HG03039 (cell line): ENCODE results near the gene F3.

Experiments used
- ATAC-seq: cut with Tn5 transposase; IDR thresholded peaks from one replicate; pipeline ENCODE4 v1.9.1; 2021; ENCODE audit warnings: mild to moderate bottlenecking, moderate library complexity; ENCODE audit not compliant: unreplicated experiment

Gene F3

DNA sequence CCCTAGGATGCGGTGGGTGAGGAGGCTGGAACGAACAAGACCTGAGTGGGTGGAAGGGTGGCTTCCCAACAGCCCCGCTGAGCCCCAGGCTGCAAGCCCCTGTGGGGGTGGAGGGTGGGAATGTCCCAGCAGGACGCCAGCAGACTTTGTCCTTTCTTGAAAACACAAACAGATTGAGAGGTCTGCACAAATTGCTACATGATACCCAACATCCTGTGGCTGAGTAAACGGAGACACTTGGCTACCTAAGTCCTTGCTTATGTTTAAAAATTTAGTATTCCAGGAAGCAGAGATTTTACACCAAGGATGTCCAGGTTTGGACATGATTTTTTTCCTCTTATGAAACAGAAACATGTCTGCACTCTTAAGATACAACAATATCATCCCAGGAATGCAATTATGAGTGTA, 11.8 kb upstream of the F3 start:
- no peak for ATAC-seq

DNA sequence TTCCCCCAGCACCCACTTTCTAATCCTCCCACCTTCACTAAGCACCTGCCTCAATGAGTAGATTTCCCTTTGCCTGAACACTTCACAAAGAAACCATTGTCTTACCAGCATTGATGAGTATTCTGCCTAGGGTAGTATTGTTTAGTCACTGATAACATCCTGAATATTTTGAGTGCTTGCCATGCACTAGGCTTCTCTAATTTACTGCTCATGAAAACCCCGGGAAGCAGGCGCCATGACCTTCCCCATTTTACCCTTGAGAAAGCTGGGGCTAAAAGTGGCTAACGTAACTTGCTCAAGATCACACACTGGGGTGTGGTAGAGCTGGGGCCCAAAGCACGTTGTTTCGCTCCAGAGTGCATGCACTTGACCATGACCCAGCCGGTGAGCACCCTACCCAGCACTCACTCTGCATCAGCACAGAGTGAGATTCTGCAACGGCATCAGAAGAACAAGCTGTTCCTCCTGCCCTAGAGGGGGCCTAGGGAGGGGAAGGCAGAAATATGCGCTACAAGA, 10.6 kb upstream of the F3 start:
- ATAC-seq, result no peak

DNA sequence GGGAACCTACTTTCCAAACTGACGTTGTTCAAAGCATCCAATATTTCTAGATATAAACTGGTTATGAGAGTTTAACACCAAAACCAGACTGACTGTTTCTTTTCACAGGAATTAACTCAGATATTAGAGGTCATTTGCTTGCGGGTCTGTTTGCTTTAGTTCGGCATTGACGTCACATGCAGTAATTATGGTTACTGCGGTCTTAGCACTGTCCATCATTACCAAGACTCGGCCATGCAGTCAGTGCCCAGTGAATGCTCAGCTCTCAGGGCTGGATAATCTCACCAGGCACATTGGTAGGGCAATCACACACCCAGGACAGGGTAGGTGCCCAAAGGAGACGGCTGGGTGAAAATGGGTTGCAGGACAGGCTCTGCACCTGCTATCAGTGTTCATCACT, 9.9 kb upstream of the F3 start:
- no peak for ATAC-seq

DNA sequence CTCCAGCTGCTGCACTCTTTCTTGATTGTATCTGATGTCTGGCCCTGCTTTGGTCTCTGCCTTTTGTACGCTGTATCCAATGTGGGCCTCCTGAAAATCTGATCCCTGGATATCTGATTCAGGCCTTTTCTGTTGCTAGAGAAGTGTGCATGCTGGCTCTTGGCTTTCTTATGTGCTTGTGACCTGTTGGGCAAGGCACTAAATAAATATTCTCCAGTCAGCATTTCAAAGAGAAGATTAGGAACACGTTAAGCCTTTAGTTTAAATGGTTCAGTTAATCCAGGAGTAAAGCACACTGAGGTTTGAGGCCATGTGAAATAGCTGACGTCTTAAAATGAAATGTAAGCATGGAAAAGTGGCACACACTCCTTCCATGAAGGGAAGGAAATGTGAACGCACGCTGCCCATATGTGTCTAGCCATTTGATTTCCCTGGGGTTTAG, 9.3 kb upstream of the F3 start:
- ATAC-seq, result no peak

DNA sequence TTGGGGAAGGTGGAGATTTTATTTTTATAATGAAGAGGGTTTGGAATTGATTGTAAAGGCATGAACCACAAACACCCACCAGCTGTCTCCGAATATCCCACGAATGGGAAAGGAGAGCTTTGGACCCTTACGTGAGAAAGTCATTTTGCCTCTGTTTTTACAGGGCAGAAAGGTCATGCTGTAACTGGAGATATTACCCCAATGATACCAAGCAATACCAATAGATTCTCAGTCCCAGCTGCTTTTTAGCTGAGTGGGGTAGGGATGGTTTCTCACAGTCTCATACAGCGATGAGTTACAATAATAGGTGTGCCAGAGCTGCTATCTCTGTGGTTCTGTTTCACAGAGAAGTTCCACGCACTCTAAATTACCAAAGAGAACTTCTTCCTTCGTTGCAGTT, 8.8 kb upstream of the F3 start:
- no peak for ATAC-seq

DNA sequence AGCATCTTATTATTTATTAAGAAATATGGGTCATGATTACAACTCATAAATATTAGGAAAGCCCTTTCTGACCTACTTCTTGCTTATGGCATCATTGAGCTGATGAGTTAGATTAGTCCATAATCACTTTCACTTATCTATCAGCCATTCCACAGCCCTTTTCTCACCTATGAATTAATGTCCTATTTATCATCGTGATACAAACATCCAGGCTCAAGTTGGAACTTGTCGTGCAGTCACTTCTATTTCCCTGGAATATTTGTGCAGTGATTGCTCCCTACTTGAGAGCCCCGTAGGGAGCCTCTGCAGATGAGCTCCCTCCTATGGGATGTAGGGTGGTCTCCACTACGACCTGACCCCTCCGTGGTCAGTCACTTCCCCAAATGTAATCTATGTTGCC, 8.1 kb upstream of the F3 start:
- ATAC-seq, result no peak

DNA sequence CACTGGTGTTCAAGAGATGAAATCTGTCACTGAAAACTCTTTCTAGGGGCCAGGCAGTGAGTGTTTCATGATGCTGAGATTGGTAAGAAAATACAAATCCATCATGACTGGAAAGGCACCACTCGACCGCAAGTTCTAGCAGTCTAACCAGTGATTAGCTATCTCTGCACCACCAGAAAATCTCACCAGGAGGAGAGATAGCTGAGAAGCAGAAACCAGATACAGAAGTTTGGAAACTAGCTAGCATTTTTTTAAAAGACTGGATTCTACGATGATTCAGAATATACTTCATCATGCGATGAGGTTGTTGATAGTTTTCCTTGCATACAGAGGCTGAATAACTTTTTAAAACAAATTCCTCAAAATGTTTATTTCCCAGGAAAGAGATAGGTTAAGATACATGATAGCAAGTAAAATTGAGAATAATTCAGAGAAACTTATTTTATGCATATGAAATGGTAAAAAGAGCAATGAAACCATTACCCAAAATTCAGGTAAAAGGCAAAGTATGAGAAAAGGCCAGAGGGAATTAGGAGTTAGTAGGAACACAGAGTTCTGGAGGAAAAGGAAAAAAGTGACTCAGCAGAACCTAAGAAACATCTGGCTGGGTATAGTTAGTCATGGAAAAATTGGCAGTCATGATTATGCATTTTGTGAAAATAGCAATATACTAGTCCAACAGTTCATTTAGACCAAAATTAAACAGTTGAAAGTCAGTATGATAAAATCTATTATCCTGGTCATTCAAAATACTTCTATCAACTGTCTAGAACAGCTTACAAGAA, 3.3 kb upstream of the F3 start:
- no peak for ATAC-seq

DNA sequence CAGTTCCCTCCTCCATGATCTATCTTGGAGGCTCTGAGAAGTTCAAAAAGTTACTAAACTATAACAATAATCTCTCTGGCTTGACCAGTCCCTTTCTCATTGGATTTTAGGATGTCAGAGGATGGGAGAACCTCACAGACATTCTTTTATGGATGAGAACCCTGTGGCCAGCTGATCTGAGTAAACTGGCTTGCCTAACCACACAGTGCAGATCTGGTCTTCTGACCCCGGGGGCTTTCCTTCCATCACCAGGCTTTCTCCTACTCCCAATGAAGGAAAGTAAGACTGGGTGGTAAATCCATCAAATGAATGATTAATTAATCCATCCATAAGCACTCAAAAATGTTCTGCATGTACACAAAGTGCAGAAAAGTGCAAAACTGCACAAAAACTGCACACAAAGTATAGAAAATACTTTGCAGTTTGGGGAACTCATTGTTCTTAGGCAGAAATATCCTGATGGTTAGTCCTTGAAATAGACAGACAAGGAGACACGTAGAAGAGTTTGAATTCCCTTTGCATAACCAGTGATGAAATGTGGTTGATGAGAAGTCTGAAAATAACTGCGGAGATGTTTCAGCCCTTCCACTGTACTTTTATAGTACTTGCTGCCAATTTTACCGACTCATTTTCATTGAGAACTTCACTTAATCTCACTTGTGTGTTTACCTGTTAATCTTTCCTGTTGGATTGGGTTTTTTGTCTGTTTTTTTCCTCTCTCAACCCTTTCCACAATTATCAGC, 2.5 kb upstream of the F3 start:
- ATAC-seq, result no peak

DNA sequence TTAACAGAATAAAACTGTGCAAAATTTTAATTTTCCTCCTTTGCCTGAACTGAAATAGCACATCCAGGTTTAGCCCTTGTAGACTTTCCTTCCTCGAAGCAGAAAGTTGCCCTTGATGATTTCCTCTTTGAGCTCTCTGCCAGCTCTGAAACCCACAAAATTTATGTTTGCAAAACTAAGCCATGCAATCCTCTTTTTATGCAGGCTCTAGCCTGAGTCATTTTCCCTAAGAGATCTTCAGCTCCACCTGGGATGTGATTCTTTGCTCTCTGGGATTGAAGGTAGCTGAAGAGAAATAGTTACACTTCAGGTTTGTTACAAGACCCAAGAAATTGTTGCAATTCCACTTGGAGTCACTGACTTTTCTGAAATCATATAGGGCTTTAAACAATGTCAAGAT, 1.4 kb upstream of the F3 start:
- ATAC-seq, result no peak

DNA sequence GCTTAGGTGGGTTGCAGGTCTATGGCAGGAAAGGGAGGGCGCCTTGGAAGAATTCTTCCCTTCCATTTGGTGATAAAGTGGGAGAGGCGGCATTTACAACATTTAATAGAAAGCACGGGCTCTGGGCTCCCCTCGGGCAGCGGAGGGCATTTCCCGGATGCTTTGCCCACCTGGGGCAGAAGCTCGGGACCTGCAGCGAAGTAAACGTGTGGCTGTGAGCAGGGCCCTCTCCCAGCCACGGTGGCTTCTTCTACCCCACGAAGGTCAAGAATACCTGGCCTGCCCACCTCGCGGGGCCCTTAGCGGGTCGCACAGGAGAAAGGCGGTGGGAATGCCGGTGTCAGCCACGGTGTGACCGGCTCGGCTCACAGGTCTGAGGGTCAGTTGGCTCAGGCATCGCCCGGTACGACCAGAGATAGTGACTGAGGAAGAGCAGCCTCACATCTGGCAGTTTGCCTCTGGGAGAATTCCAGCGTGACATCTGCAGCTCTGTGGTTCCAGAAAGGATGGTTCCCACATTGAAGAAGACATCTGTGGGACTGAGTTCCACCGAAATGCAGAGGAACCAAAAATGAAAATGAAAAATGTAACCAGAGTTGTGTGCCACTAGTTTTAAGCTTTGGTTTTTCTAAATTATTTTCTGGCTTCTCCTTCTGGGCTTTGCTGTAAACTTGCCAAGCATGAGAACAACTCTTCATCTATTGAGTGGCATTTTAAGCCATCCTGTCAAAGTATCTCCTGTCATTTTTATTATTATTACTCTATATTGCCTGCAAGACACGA, 720 bp upstream of the F3 start:
- no peak for ATAC-seq

DNA sequence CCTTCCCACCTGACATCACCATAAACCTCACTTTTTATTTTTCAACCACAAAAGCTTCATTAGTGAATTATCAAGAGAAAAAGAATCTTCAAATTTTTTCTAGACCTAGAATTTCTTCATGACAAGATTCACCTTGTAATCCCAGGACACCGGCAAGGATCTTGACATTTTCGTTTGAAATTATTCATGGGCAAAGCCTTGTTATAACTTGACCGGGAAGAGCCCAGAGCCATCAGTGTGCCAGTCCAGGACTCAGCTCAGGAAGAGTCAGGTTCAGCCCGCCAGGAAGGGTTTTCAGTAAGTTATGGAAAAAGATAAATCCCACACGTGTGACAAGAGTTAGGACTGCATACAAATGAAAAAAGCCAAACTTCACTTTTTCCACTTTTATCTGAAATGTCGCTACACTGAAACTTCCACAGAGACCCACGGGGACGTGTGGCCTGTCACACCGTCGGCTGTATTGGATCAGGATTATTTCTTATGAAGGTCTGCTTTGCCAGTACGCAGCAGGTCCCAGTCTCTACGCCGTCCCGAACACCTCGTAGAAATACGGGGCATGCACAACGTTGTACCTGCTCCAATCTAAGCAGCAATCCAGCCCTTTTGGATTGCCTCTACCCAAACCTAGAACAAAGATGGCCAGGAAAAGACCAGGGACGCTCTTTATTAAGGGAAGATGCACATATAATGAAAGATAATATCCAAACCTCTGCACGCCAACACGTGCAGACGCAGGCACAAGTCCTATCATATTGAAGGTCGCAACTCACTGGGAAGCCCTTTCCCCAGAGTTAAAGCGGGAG, 916 bp downstream of the F3 start:
- ATAC-seq, result no peak

DNA sequence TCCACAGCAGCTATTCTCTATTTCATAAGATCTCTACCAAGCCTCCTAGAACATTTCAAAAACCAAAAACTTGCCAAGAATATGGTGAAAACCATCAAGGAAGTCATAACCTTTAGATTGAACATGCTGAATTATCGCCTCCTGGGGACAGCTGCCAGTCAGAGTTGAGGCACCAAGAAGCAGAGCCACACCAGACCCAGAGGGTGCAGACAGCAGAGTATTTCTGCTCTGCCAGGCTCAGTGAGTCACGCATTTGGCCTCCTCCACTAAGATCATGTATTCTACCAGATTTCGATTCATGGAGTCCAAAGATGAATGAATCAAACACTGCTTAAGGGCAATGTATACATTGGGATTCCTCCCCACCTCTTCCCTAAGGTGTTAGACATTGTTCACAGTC, 2.1 kb downstream of the F3 start:
- ATAC-seq, result no peak

DNA sequence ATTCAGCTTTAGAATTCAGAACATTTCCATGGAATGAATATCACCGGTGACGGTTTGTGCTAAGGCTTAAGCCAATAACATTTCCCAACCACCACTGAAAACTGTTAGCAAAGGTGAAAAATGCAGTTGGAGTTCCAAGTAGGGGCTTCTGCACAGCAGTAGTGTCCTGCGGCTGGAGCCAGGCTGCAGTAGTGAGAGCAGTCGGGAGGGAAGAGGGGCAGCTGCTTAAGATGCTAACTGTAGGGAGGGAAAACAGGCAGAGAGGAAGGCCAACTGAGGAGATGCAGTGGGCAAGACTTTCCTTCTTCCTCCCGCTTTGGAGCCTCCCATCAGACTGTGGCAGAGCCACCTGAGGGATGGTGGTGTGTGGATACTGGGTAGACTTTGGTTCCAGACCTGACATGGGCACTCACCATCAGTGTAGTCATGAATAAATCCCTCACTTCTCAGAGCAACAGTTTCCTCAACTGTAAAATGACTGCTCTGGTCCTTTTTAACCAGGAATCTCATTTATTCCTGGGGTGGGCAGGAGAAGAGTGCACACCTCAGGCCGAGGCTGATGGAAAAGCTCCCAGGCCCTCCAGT, 3.2 kb downstream of the F3 start:
- no peak for ATAC-seq

DNA sequence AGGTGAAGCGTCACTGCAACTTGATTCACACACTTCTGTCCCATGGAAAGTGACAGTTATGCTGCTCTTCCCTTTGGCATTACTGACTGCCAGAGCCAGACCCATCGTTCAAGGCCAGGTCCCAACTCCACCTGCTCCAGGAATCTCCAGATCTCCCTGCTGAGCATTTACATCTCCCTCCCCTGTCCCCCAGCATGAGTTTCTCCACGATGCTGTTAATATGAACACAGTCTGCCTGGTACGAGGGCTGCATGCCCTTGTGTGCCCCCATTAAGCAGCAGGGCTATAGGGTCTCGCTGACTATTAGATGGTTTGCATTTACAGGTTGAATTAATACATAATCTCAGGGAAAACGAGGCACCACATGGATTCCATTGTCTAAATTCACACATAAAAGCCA, 4.3 kb downstream of the F3 start:
- no peak for ATAC-seq

DNA sequence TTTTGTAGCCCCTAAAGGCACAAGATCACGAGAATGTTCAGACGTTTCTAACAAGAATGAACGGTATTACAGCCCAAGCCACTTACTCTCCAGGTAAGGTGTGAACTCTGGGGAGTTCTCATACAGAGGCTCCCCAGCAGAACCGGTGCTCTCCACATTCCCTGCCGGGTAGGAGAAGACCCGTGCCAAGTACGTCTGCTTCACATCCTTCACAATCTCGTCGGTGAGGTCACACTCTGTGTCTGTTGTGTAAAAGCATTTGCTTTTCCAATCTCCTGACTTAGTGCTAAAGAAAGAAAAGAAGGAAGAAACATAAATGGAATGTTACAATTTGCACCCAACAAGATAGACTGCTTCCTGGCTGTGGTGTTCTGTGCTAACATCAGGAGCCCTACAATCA, 5.7 kb downstream of the F3 start:
- no peak for ATAC-seq

DNA sequence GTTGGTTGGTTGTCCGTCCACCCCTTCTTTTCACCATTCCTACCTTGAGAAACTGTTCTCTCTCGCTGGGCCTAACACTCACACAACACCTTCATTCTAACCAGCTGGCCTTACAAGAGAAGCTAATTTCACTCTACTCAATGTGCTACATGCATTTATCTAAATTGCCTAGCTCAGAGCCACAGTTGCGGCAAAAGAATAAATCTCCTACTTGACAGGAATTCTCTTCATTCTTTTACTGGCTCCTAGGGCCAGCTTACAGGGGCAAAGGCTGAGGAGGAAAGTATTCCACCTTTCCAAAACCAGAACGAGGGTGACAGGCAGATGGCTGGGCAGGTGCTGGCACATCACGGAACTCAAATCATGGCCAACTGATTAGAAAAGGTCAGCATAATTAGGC, 6.5 kb downstream of the F3 start:
- no peak for ATAC-seq

DNA sequence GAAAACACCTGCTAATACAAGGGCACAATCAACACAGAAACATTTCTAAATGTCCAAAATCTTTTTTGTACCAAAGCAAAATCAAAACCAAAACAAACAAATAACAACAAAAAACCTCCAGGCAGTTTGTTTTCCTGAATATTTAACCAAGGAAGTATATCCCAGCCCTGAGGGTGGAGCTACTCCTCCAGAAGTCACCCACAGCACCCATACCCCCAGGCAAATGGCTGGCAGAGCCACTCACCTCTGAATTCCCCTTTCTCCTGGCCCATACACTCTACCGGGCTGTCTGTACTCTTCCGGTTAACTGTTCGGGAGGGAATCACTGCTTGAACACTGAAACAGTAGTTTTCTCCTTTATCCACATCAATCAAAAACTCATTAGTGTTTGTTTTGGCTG, 9.5 kb downstream of the F3 start:
- no peak for ATAC-seq

DNA sequence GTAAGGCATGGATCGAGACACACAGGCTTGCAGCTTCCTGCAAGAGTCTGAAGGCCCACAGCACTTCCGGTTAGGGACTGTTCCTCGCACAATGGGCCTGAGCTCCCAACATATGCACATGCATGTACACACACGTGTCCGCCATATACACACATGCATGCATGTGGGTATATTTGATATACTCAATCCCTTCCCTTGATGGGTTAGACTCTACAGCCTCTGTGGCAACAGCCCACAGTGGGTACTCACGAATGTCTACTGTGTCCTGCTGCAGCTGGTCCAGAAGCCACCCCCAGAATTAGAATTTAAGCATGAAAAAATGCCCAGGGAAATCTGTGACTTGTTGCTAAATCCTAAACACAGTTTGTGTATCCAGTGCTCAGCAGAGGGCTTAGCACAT, 9.9 kb downstream of the F3 start:
- ATAC-seq, result no peak

DNA sequence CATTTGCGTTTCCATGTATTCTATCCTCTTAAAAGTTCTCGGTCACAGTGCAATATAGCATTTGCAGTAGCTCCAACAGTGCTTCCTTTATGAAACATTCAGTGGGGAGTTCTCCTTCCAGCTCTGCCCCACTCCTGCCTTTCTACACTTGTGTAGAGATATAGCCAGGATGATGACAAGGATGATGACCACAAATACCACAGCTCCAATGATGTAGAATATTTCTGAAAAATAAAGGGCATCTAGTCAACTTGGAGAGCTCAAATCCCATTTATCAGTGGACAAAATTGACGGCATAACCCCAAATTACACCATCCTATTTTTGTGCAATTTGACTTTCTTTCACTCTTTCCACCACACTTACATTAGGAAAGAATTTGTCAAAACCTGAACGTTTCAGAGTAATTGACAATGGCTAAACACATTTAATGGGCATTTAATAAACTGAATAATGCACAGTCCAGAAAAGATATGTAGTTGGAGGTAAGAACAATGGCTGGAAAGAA, 11.1 kb downstream of the F3 start:
- ATAC-seq, result no peak

DNA sequence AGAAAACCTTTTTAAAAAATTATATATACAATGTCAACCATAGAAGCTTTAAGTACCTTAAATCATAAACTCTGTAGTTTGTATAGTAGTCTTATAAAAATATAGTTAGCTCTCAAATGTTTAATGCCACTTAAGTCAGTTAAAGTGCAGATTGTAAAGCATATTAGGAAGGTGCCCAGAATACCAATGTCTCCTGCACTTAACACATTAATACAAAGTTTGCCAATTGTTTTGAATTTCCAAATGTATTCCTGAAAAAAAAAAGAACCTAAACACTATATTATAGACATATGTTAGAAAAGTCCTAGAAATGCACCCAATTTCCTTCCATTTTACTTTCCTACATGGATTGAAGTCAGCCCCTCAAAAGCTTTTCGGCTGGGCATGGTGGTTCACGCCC, 12.1 kb downstream of the F3 start:
- no peak for ATAC-seq
